SK-N-SH (cell line): ENCODE data around the gene ADAMTS6. TPM values are rescaled to one million over a fixed set of nuclear protein-coding genes. Genes with fewer than 3 reads are reported as not detected.
A peak's percentile ranks its signal among the peaks of the same experiment; 100 is the strongest.

Experiments used
- CTCF ChIA-PET: fragments of 300-600, 350-600 bp; formaldehyde crosslinking; extraction: SDS; loops from one replicate; lab custom pipeline; 2021; lab: Yijun Ruan, JAX
- POLR2A ChIA-PET: fragments of 350-600 bp; sonication (Branson Sonifier 250); formaldehyde crosslinking; extraction: SDS; loops from one replicate; lab custom pipeline; 2020; ENCODE audit warnings: antibody characterized with exemption, inconsistent platforms; lab: Yijun Ruan, JAX
- DNase-seq: peaks from one replicate; pipeline ENCODE4 v3.0.0; 2012
- H2AFZ ChIP-seq: fragments of 200-600 bp; sonication (generic); 2 replicates; pipeline ENCODE4 v1.8.1; 2016; ENCODE audit warnings: antibody characterized with exemption, mild to moderate bottlenecking, low read depth
- H3F3A ChIP-seq: fragments of 200-600 bp; sonication (generic); replicated peaks from 2 replicates; pipeline ENCODE3; 2016; ENCODE audit warnings: antibody characterized with exemption, mild to moderate bottlenecking; ENCODE audit not compliant: insufficient read depth
- H3K27ac ChIP-seq, 2 experiments: fragments of 200-500 bp in 1 of 2; fragments of 200-600 bp in 1 of 2; sonication (Bioruptor generic) in 1 of 2; sonication (generic), shearing (Covaris generic) in 1 of 2; 2 replicates each; pipeline versions ENCODE4 v1.5.1 to v1.6.1; 2014 to 2016; ENCODE audit warnings: low read depth in 2 of 2, inconsistent platforms in 1 of 2, low read length in 1 of 2, mild to moderate bottlenecking in 1 of 2, mixed read lengths in 1 of 2
- H3K27me3 ChIP-seq: fragments of 200-600 bp; sonication (generic), shearing (Covaris generic); 2 replicates; pipeline ENCODE4 v1.6.1; 2016; ENCODE audit warnings: mixed run types; ENCODE audit not compliant: insufficient read depth
- H3K36me3 ChIP-seq, 2 experiments: fragments of 200-500 bp in 1 of 2; fragments of 200-600 bp in 1 of 2; sonication (Bioruptor generic) in 1 of 2; sonication (generic) in 1 of 2; replicated peaks in 1 of 2; 2 replicates each; pipeline versions ENCODE3 to v1.5.1; 2014 to 2016; ENCODE audit warnings: low read length in 1 of 2, mild to moderate bottlenecking in 1 of 2; ENCODE audit not compliant: insufficient read depth in 2 of 2, control insufficient read depth in 1 of 2
- H3K4me1 ChIP-seq, 2 experiments: fragments of 200-500 bp in 1 of 2; fragments of 200-600 bp in 1 of 2; sonication (Bioruptor generic) in 1 of 2; sonication (generic), shearing (Covaris generic) in 1 of 2; 2 replicates each; pipeline versions ENCODE4 v1.5.1 to v1.6.1; 2014 to 2016; ENCODE audit warnings: low read depth in 1 of 2, low read length in 1 of 2, mixed run types in 1 of 2; ENCODE audit not compliant: insufficient read depth in 2 of 2, control insufficient read depth in 1 of 2
- H3K4me2 ChIP-seq: fragments of 200-600 bp; sonication (generic), shearing (Covaris generic); 2 replicates; pipeline ENCODE4 v1.6.1; 2017; ENCODE audit warnings: mixed run types
- H3K4me3 ChIP-seq, 2 experiments: fragments of 200-500 bp in 1 of 2; fragments of 200-600 bp in 1 of 2; sonication (Bioruptor generic) in 1 of 2; sonication (generic), shearing (Covaris generic) in 1 of 2; 2 replicates each; pipeline versions ENCODE4 v1.5.1 to v1.8.1; 2014 to 2016; ENCODE audit warnings: low read depth in 2 of 2, inconsistent platforms in 1 of 2, low read length in 1 of 2, mild to moderate bottlenecking in 1 of 2, mixed read lengths in 1 of 2, moderate library complexity in 1 of 2
- H3K79me2 ChIP-seq: fragments of 200-600 bp; sonication (generic); 2 replicates; pipeline ENCODE4 v1.8.1; 2017; ENCODE audit warnings: mild to moderate bottlenecking; ENCODE audit not compliant: insufficient read depth
- H3K9ac ChIP-seq: fragments of 200-600 bp; sonication (generic); 2 replicates; pipeline ENCODE4 v1.6.1; 2017; ENCODE audit warnings: mixed run types
- H3K9me2 ChIP-seq: fragments of 200-600 bp; sonication (generic); 2 replicates; pipeline ENCODE4 v1.6.1; 2017; ENCODE audit warnings: mixed run types
- H3K9me3 ChIP-seq: fragments of 200-600 bp; sonication (generic); 2 replicates; pipeline ENCODE4 v1.6.1; 2017; ENCODE audit warnings: mixed run types, mild to moderate bottlenecking, moderate library complexity
- H4K20me1 ChIP-seq: fragments of 200-600 bp; sonication (generic); 2 replicates; pipeline ENCODE4 v1.6.1; 2017; ENCODE audit warnings: mild to moderate bottlenecking, mixed run types; ENCODE audit not compliant: insufficient read depth
- CTCF ChIP-seq: fragments of 200-600 bp; sonication (generic); IDR thresholded peaks from 2 replicates; pipeline ENCODE4 v1.6.1; 2017; ENCODE audit warnings: antibody characterized with exemption, mild to moderate bottlenecking, moderate library complexity
- ELF1 ChIP-seq: IDR thresholded peaks from 2 replicates; pipeline ENCODE4 v1.4.0; 2012
- EZH2phosphoT487 ChIP-seq: fragments of 200-600 bp; sonication (generic); IDR thresholded peaks from 2 replicates; pipeline ENCODE4 v1.6.1; 2017; ENCODE audit warnings: low read depth, mixed run types, mild to moderate bottlenecking, antibody characterized with exemption, moderate library complexity, borderline replicate concordance
- FOSL2 ChIP-seq: IDR thresholded peaks from 2 replicates; pipeline ENCODE4 v1.4.0; 2012; ENCODE audit warnings: low read depth, mild to moderate bottlenecking, moderate library complexity, borderline replicate concordance
- FOXM1 ChIP-seq: IDR thresholded peaks from 2 replicates; pipeline ENCODE4 v1.4.0; 2012; ENCODE audit warnings: low read depth, mild to moderate bottlenecking
- GABPA ChIP-seq: IDR thresholded peaks from 2 replicates; pipeline ENCODE4 v1.4.0; 2012; ENCODE audit warnings: low read depth, mild to moderate bottlenecking
- GATA2 ChIP-seq: sonication (generic); formaldehyde crosslinking; IDR thresholded peaks from 2 replicates; pipeline ENCODE4 v1.5.0; 2020; ENCODE audit warnings: mild to moderate bottlenecking, missing genetic modification reagents
- JUND ChIP-seq: IDR thresholded peaks from 2 replicates; pipeline ENCODE4 v1.4.0; 2012
- MAX ChIP-seq: IDR thresholded peaks from 2 replicates; pipeline ENCODE4 v1.4.0; 2012; ENCODE audit warnings: low read depth
- NFIC ChIP-seq: IDR thresholded peaks from 2 replicates; pipeline ENCODE4 v1.4.0; 2012; ENCODE audit warnings: borderline replicate concordance
- PBX3 ChIP-seq: IDR thresholded peaks from 2 replicates; pipeline ENCODE4; 2012
- RCOR1 ChIP-seq: fragments of 150-350 bp; IDR thresholded peaks from 2 replicates; pipeline ENCODE4 v1.6.1; 2017; ENCODE audit warnings: antibody characterized with exemption, low read length
- REST ChIP-seq: IDR thresholded peaks from 2 replicates; pipeline ENCODE4 v1.6.1; 2012; ENCODE audit warnings: mild to moderate bottlenecking, low read depth, low read length, moderate library complexity
- RXRA ChIP-seq: IDR thresholded peaks from 2 replicates; pipeline ENCODE4 v1.4.0; 2012; ENCODE audit warnings: low read depth, mild to moderate bottlenecking, borderline replicate concordance
- SMC3 ChIP-seq: IDR thresholded peaks from 2 replicates; pipeline ENCODE4 v1.6.1; 2012; ENCODE audit warnings: low read depth, low read length, improper control_type of control experiment
- YY1 ChIP-seq: IDR thresholded peaks from 2 replicates; pipeline ENCODE4 v1.4.0; 2012; ENCODE audit warnings: low read depth, mild to moderate bottlenecking
- ZBTB33 ChIP-seq: IDR thresholded peaks from 2 replicates; pipeline ENCODE4 v1.4.0; 2012; ENCODE audit warnings: low read depth, borderline replicate concordance
- WGBS: methylation state at CpG from one replicate; pipeline ENCODE4 v1.1.6; 2017; ENCODE audit warnings: low lambda C conversion rate; 5-methylcytosine and 5-hydroxymethylcytosine counted together
- polyA plus RNA-seq, 3 experiments: library from polyadenylated mRNA; depleted of rRNA; stranded (reverse); fragments of >200 nt; gene quantifications; 2 replicates each; pipeline ENCODE4 v1.2.3, GENCODE V29; 2012

Gene ADAMTS6
- polyA plus RNA-seq, 1 of the 3 experiments (the other 2 are of a cell fraction): 15.0 TPM

GRCh38 chr5:65262096-65262495 is 219.6 kb downstream of the ADAMTS6 start:
- Histone ChIP-seq H3K9me3 (no peaks in the 10 kb centered on the region), H3F3A (peaks cover 28% of the 10 kb centered on the region), H2AFZ (no peak overlapping the region), H3K4me3 (no peak overlapping the region), H3K4me1 (peaks cover 5 to 6% of the 10 kb centered on the region in 2 experiments; a peak in 2 of 4 replicates), H3K9ac (no peak overlapping the region; the same call in 1 of the 2 replicates), H4K20me1 (no peaks in the 10 kb centered on the region), H3K9me2 (no peaks in the 10 kb centered on the region), H3K79me2 (no peaks in the 10 kb centered on the region), H3K36me3 (peaks cover 0 to 52% of the 10 kb centered on the region in 2 experiments), H3K4me2 (peak overlapping the region; percentile 12; the same call in 1 of the 2 replicates), H3K27me3 (no peaks in the 10 kb centered on the region), H3K27ac (peak overlapping the region in 1 of 2 experiments; percentile 57; a peak in 3 of 4 replicates)
- ChIA-PET POLR2A (no interaction called here), CTCF (interaction anchor here (1.1 kb wide), 1 partner anchor 221 kb away, joined by 6 read pairs; no protein-coding TSS in a partner anchor)
- peak; percentile 4 for DNase-seq
- TF ChIP-seq GATA2 (CRISPR knock-in tag) (no peak), MAX (no peak), FOSL2 (no peak), EZH2phosphoT487 (no peak), GABPA (no peak), ZBTB33 (no peak), YY1 (no peak), SMC3 (no peak), JUND (no peak), ELF1 (no peak), FOXM1 (no peak), REST (no peak), NFIC (peak; percentile 34), PBX3 (peak; percentile 13; the same call in 1 of the 2 replicates), RXRA (no peak), CTCF (no peak), RCOR1 (no peak)
- 89% methylated on average over 3 of the region's 3 CpGs for WGBS
